Thyroid gland (tissue), 4 donors: Measurements from ENCODE around the gene CUEDC1.

ENCODE experiments used
- CTCF ChIP-seq, 6 experiments: fragments of 200-600 bp in 3 of 6; fragments of 450-650 bp in 3 of 6; sonication (generic) in 3 of 6; IDR thresholded peaks; one replicate each; pipeline ENCODE4 v1.5.1; 2016 to 2019; ENCODE audit warnings: antibody characterized with exemption in 6 of 6, mild to moderate bottlenecking in 2 of 6, inconsistent platforms in 1 of 6, moderate library complexity in 1 of 6
- POLR2A ChIP-seq, 2 donors: fragments of 450-650 bp; IDR thresholded peaks; one replicate each; pipeline ENCODE4 v1.6.1; 2017; ENCODE audit warnings: antibody characterized with exemption in 2 of 2, mild to moderate bottlenecking in 2 of 2, moderate library complexity in 1 of 2

DNA sequence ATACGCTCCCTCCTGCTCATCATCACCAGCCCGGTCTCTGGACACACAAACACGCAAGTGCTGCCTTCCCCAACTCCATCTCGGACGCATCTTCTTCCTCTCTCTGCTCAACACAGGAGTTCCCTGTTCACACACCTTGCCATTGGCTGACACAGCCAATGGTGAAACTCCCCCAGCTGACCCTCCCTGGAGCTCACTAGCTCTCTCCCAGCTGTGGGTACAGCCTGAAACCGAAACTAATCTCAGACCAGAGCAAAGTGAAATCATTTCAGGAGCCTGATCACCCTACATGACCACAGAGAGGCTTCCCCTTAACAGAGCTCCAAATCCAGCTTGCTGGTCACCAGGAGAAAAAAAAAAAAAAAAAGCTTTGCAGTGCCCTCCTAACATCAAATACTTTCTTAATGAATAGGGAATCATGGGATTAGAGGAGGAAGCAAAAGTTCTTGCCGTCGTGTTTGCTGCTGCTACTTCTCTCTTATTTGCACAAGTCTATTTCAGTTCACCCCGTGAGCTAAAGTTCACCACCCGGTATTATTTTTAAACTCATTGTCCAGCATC, 8.3 kb downstream of the CUEDC1 start:
- TF ChIP-seq CTCF (IDR thresholded peaks at IDR 0.05): no peak
- TF ChIP-seq POLR2A (IDR thresholded peaks at IDR 0.05): peak in 1 of 2 donors; percentile 8
